ENCODE data around the gene LRMDA.

Gene LRMDA
- total RNA-seq: 0 to 0.20 (median 0) reads per million in 9 experiments

DNA sequence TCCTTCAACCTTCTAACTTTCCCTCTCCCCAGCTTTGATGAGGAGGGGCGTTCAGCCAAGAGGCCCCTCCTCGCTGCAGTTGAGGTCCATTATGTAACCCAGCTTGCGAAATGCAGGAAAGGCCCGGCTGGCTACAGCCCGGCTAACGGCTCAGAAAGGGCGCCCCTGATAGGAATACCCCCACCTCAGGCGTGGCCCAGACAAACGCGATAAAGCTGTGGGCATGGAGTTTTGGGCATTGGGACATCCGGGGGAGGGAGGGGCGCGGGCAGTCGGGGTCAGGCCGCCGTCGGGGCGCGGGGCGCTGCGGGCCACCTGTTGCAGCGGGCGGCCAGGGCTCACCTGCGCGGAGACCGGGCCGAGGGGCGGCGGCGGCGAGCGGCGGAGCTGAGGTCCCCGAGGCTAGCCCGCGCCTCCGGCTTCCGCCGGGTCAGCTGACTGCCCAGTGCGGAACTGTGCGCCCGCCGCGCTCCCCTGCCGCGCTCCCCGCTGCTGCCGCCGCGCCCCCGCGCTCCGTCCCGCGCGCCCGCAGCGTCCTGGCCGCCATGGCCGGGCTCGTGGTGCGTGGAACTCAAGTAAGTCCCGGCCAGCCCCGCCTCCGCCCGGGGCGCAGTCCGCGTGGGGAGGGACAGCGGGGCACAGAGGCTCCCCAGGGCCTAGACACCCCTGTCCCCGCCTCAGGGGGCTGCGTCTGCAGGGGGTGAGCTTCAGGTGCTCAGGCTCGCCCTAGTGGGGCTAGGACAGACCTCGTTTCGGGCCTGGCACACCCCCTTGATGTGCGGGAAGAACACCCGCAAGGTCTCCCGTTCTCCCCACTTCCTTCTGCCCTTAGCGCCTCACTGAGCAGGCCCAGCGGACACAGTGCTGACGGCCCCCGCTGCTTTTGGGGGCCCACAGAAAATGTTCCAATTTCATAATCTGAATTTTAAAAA is at the start of gene LRMDA:
Gene LRMDA (plus strand): TSS at position 445 of the 932 bp plus-strand sequence.
- DNase-seq (no peak), ATAC-seq (replicated peaks) (no peak)
- H3K4me1 Mint-ChIP-seq (ENCODE audit: low read depth in 2 of 2): peaks cover 0 to 2% of the 10 kb centered on the region in 2 donors
- no peak within 1 kb of the TSS for H3K27ac Mint-ChIP-seq
- peak within 1 kb of the TSS in 1 of 2 donors; percentile 62 for H3K4me3 Mint-ChIP-seq
- peaks cover 40 to 76% of the 10 kb centered on the region in 2 donors for H3K27me3 Mint-ChIP-seq
- no peaks in the 10 kb centered on the region for H3K9me3 Mint-ChIP-seq
- no peaks in the 10 kb centered on the region for H3K36me3 Mint-ChIP-seq (ENCODE audit: insufficient read depth)

GRCh38 chr10:75386128-75386527 is 45.3 kb upstream of the LRMDA start:
- H3K27me3 Mint-ChIP-seq: peaks cover 58 to 72% of the 10 kb centered on the region in 2 donors
- H3K4me3 Mint-ChIP-seq: no peak overlapping the region
- H3K27ac Mint-ChIP-seq: no peak overlapping the region
- no peaks in the 10 kb centered on the region for H3K4me1 Mint-ChIP-seq (ENCODE audit: low read depth in 2 of 2)
- ATAC-seq (replicated peaks) (no peak), DNase-seq (no peak)
- H3K9me3 Mint-ChIP-seq: peaks cover 0 to 2% of the 10 kb centered on the region in 2 donors
- peaks cover 3% of the 10 kb centered on the region for H3K36me3 Mint-ChIP-seq (ENCODE audit: insufficient read depth)

DNA sequence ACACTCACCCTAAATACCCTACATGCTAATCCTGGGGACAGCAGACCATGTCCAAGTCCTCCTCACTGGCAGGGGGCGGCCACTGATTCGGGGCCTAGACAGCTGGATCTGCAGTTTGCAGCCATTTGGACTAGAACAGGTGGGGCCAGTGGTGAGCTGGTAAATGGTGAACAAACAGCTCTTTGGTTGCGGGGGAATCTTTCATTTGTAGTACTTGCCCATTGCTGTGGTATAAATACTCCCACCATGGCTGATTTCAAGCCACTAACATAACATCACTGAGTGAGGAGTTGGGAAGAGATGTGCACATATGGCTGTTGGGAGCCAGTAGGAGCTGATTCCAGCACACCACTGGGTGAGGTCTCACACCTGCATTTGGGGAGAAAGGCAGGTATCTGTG is 43.3 kb upstream of the LRMDA start:
- Mint-ChIP-seq H3K9me3 (peaks cover 0 to 2% of the 10 kb centered on the region in 2 donors), H3K36me3 (ENCODE audit: insufficient read depth) (peaks cover 3% of the 10 kb centered on the region), H3K4me3 (no peak overlapping the region), H3K4me1 (ENCODE audit: low read depth in 2 of 2) (no peaks in the 10 kb centered on the region), H3K27ac (no peak overlapping the region), H3K27me3 (peaks cover 68 to 83% of the 10 kb centered on the region in 2 donors)
- ATAC-seq (replicated peaks): no peak
- DNase-seq: no peak

DNA sequence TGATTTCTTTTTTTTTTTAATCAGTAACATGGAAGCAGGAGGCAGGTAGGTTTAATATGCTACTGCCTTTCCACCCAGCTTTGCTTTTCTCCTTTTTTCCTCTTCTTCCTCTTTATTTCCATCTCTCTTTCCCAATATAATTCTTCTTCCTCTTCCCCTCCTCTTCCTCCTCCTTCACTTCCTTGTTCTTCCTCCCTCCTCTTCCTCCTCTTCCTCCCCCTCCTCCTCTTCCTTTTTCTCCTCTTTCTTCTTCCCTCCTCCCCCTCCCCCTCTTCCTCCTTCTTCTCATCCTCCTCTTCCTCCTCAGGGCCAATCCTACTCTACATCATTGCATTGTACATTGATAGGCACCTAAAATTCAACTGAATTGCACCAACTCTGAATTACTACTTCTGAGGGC is 41.2 kb upstream of the LRMDA start:
- ATAC-seq (replicated peaks): no peak
- DNase-seq: no peak
- no peak overlapping the region for H3K4me3 Mint-ChIP-seq
- peaks cover 6 to 8% of the 10 kb centered on the region in 2 donors for H3K4me1 Mint-ChIP-seq (ENCODE audit: low read depth in 2 of 2)
- H3K27ac Mint-ChIP-seq: no peak overlapping the region
- peaks cover 3% of the 10 kb centered on the region for H3K36me3 Mint-ChIP-seq (ENCODE audit: insufficient read depth)
- peaks cover 69 to 83% of the 10 kb centered on the region in 2 donors for H3K27me3 Mint-ChIP-seq
- H3K9me3 Mint-ChIP-seq: peaks cover 0 to 2% of the 10 kb centered on the region in 2 donors

DNA sequence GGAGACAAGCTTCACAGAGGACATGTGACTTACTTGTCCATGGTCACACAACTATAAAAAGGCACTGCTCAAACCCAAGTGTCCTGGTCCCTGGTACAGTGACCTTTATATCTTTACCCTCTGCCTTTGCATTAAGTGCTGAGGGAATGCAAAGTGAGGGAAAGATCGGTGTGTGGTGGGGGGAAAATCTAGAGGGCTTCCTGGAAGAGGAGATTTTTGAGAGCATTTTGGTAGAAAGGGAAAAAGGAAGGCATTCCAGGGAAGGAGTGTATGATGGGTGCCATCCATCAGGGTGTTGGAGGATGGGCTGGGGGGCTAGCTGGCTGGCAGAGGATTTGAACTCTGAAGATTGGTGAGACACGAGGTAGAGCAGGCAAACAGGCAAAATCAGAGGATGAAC is 39.2 kb upstream of the LRMDA start:
- ATAC-seq (replicated peaks) (no peak), DNase-seq (no peak)
- Mint-ChIP-seq H3K36me3 (ENCODE audit: insufficient read depth) (peaks cover 3% of the 10 kb centered on the region), H3K4me1 (ENCODE audit: low read depth in 2 of 2) (peaks cover 6 to 8% of the 10 kb centered on the region in 2 donors), H3K27me3 (peaks cover 58 to 76% of the 10 kb centered on the region in 2 donors), H3K4me3 (no peak overlapping the region), H3K9me3 (no peaks in the 10 kb centered on the region), H3K27ac (no peak overlapping the region)

DNA sequence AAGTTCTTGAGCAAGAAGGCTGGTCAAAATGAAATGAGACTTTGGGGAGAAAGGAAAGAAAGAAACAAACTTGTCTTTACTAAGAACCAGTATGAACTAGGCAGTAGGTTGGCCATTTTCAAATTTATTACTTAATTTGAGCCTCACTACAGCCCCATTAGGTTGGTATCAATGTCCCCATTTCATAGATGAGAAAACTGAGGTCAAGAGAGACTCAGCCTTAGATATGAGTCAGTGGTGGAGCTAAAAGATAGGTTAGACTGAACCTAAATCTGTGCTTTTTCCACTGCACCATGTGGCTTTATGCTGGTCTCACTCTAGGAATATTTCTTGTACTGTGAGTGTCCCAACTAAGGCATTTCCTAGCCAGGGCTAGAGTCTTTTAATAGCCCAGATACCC is 38.7 kb upstream of the LRMDA start:
- Mint-ChIP-seq H3K4me3 (no peak overlapping the region), H3K36me3 (ENCODE audit: insufficient read depth) (peaks cover 3% of the 10 kb centered on the region), H3K9me3 (no peaks in the 10 kb centered on the region), H3K4me1 (ENCODE audit: low read depth in 2 of 2) (peaks cover 6 to 8% of the 10 kb centered on the region in 2 donors), H3K27me3 (peaks cover 58 to 76% of the 10 kb centered on the region in 2 donors), H3K27ac (no peak overlapping the region)
- DNase-seq (no peak), ATAC-seq (replicated peaks) (no peak)

GRCh38 chr10:75394221-75394620 is 37.2 kb upstream of the LRMDA start:
- DNase-seq: no peak
- H3K27ac Mint-ChIP-seq: no peak overlapping the region
- peaks cover 1% of the 10 kb centered on the region for H3K36me3 Mint-ChIP-seq (ENCODE audit: insufficient read depth)
- H3K4me3 Mint-ChIP-seq: no peak overlapping the region
- peaks cover 57 to 85% of the 10 kb centered on the region in 2 donors for H3K27me3 Mint-ChIP-seq
- H3K9me3 Mint-ChIP-seq: no peaks in the 10 kb centered on the region
- H3K4me1 Mint-ChIP-seq (ENCODE audit: low read depth in 2 of 2): peaks cover 6 to 8% of the 10 kb centered on the region in 2 donors
- no peak for ATAC-seq (replicated peaks)

GRCh38 chr10:75395066-75395931 is 36.1 kb upstream of the LRMDA start:
- DNase-seq (no peak), ATAC-seq (replicated peaks) (no peak)
- H3K36me3 Mint-ChIP-seq (ENCODE audit: insufficient read depth): no peaks in the 10 kb centered on the region
- no peaks in the 10 kb centered on the region for H3K9me3 Mint-ChIP-seq
- H3K4me3 Mint-ChIP-seq: peak overlapping the region; percentile 54 to 55
- peaks cover 58 to 86% of the 10 kb centered on the region in 2 donors for H3K27me3 Mint-ChIP-seq
- H3K27ac Mint-ChIP-seq: no peak overlapping the region
- H3K4me1 Mint-ChIP-seq (ENCODE audit: low read depth in 2 of 2): peaks cover 9 to 11% of the 10 kb centered on the region in 2 donors

DNA sequence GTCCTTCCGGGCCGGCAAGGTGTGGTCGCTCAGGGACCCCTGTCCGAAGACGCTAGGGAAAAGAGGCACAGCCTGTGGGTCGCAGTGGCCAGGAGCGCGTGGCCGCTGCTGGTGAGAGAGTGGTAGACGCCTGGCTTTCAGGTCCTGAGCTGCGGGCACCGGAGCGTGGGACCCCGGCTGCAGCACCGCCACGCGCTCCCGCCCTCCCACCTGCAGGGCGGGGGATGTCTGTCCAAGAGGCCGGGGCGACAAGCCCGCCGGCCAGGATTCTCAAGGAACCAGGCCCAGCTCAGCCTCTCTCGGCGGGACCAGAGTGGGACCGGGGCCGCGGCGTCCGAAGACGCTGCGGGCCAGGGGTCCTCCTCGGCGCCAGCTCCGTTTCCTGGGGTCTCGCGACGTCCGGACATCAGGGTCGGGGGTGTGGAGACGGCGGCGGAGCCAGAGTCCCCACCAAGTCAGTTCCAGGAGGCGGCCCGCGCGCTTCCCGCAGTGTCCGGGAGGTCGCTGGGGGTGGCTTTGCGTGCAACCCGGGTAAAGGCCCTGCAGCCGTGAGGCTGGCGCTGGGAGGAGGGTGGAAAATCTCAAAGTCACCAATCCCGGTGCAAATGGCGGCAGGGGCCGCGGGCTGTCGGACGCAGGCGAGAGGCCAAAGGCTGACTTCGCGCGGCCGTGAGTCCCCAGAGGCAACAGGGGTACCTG is 35.3 kb upstream of the LRMDA start:
- DNase-seq (no peak), ATAC-seq (replicated peaks) (no peak)
- Mint-ChIP-seq H3K27me3 (peaks cover 57 to 85% of the 10 kb centered on the region in 2 donors), H3K4me3 (no peak overlapping the region), H3K36me3 (ENCODE audit: insufficient read depth) (no peaks in the 10 kb centered on the region), H3K4me1 (ENCODE audit: low read depth in 2 of 2) (peaks cover 12 to 17% of the 10 kb centered on the region in 2 donors), H3K27ac (no peak overlapping the region), H3K9me3 (no peaks in the 10 kb centered on the region)

DNA sequence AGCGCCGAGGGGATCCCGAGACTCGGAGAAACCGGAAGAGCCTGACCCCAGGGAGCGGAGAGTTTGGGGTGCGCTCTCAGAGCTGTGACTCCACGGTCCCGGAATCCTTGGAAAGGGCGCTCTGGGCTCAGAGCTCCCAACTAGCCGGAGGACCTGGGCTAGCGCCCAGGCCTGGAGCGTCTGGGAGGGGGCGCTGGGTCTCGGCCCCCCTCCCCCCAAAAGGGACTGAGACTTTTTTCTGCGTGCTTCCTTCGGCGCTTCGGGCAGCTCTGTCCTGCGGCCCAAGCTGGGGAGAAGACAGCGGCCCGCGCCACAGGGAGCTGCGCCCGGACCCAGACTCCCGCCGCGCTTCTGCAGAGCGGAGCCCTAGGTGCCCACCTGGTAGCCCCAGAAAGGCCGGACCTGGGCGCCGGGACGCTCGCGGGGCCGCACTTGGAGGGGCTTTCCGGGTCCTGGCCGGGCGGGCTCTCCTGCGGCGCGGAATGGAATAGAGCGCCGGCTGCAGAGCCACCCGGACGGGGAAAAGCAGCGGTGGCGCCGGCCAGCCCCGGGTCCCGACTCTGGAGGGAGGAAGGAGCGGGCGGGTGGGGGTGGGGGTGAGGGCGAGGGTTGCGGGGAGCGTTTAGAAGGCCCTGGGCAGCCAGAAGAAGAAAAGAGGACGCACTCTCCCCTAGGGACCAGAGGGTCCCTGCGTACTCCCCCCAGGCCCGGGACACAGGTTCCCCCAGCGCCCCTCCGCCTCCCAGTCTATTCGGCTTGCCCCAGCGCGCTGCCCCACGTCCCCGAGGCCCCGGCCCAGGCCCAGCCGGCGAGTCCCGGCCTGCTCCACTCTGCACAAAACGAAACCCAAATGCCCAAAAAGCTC is 34.6 kb upstream of the LRMDA start:
- Mint-ChIP-seq H3K27ac (no peak overlapping the region), H3K27me3 (peaks cover 50 to 78% of the 10 kb centered on the region in 2 donors), H3K4me3 (no peak overlapping the region), H3K4me1 (ENCODE audit: low read depth in 2 of 2) (peaks cover 12 to 19% of the 10 kb centered on the region in 2 donors), H3K9me3 (no peaks in the 10 kb centered on the region), H3K36me3 (ENCODE audit: insufficient read depth) (no peaks in the 10 kb centered on the region)
- no peak for DNase-seq
- ATAC-seq (replicated peaks): no peak

DNA sequence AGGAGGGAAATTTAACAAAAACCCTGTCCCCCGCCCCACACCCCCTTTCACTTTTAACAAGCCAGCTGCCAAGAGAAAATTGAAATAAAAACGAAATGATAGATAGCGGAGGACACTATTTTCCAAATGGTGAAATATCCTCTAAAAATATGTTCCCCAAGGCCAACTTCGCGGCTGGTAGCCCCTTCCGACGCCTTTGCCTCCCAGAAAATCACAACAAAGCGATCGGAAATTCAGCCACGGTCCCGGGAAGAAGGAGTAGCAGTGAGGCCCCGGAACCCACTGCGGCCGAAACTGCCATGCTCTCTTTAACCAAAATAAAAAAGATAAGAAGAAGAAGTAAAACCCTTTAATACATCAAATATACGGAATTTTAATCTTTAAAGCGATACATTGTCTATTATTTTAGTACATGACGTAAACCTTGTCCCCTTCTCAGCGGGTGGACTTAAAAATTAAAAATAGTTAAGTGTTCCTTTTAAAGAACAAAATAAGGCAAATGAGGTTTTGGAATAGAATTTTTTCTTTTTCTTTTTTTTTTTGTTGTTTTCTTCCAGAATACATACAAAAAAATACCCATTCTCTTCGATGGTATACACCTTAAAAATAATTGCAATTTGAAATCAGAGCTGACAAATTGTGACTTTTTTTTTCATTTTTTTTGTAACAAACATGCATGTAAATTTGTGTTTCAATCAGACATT is 33.8 kb upstream of the LRMDA start:
- Mint-ChIP-seq H3K27ac (no peak overlapping the region), H3K9me3 (no peaks in the 10 kb centered on the region), H3K4me1 (ENCODE audit: low read depth in 2 of 2) (peaks cover 12 to 19% of the 10 kb centered on the region in 2 donors), H3K4me3 (no peak overlapping the region), H3K36me3 (ENCODE audit: insufficient read depth) (no peaks in the 10 kb centered on the region), H3K27me3 (peaks cover 50 to 78% of the 10 kb centered on the region in 2 donors)
- DNase-seq: no peak
- ATAC-seq (replicated peaks): no peak

DNA sequence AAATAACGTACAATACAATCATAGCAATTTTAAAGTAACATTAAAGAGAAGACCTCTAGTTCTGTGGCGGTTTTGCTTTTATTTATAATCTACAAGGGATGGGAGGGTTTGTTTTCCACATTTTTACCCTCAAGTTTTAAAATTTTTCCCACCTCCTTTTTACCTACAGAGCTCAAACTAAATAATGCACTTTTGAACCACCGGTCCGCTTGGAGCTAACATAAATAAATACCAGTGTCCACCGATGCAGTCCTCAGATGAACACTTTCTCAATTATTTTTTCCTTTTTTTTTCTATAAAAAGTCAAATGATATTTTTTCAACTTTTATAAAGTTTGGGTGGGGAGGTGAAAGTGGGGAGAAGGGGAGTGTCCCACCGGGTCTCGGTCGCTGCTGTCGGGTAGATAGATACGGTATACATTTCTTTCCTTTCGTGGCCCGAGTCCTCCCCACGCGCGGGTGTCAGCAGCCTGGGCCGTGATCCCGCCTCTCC is 33.2 kb upstream of the LRMDA start:
- Mint-ChIP-seq H3K9me3 (no peaks in the 10 kb centered on the region), H3K4me1 (ENCODE audit: low read depth in 2 of 2) (peaks cover 15 to 22% of the 10 kb centered on the region in 2 donors), H3K27me3 (peaks cover 51 to 78% of the 10 kb centered on the region in 2 donors), H3K27ac (no peak overlapping the region), H3K4me3 (no peak overlapping the region), H3K36me3 (ENCODE audit: insufficient read depth) (no peaks in the 10 kb centered on the region)
- DNase-seq: no peak
- ATAC-seq (replicated peaks): no peak
